ENCODE data around the gene POU2AF1. TPM values are rescaled to one million over a fixed set of nuclear protein-coding genes. Genes with fewer than 3 reads are reported as not detected.

POU2AF1 gene
- total RNA-seq, 2 donors from 2014 or later: 1.6 to 10.5 TPM

- H3K36me3 Mint-ChIP-seq (ENCODE audit: low read depth): no peaks in the 10 kb centered on the region
- H3K4me1 Mint-ChIP-seq: peaks cover 3% of the 10 kb centered on the region
- no peak for ATAC-seq
- no peak overlapping the region for H3K27ac Mint-ChIP-seq
- DNase-seq: no peak
- H3K9me3 ChIP-seq (ENCODE audit: control insufficient read depth, low read length, poor library complexity, severe bottlenecking): no peaks in the 10 kb centered on the region
- peaks cover 28% of the 10 kb centered on the region for H3K27me3 Mint-ChIP-seq
- no peak overlapping the region for H3K4me3 Mint-ChIP-seq
Observed at GRCh38 chr11:111319296-111319695, 59.8 kb downstream of the POU2AF1 start.

GRCh38 chr11:111312076-111312475 lies 67.0 kb downstream of the POU2AF1 start:
- ATAC-seq (no peak), DNase-seq (no peak)
- Mint-ChIP-seq H3K27me3 (peaks cover 49% of the 10 kb centered on the region), H3K27ac (no peak overlapping the region), H3K4me3 (no peak overlapping the region), H3K36me3 (ENCODE audit: low read depth) (peaks cover 4% of the 10 kb centered on the region), H3K4me1 (no peaks in the 10 kb centered on the region)
- no peaks in the 10 kb centered on the region for H3K9me3 ChIP-seq (ENCODE audit: control insufficient read depth, low read length, poor library complexity, severe bottlenecking)

GRCh38 chr11:111310723-111311122 lies 68.4 kb downstream of the POU2AF1 start:
- no peak overlapping the region for H3K4me3 Mint-ChIP-seq
- ATAC-seq (no peak), DNase-seq (no peak)
- no peaks in the 10 kb centered on the region for H3K4me1 Mint-ChIP-seq
- no peaks in the 10 kb centered on the region for H3K9me3 ChIP-seq (ENCODE audit: control insufficient read depth, low read length, poor library complexity, severe bottlenecking)
- no peak overlapping the region for H3K27ac Mint-ChIP-seq
- H3K27me3 Mint-ChIP-seq: peaks cover 63% of the 10 kb centered on the region
- H3K36me3 Mint-ChIP-seq (ENCODE audit: low read depth): peaks cover 4% of the 10 kb centered on the region

GRCh38 chr11:111310088-111310487 lies 69.0 kb downstream of the POU2AF1 start:
- H3K36me3 Mint-ChIP-seq (ENCODE audit: low read depth): peaks cover 4% of the 10 kb centered on the region
- H3K27me3 Mint-ChIP-seq: peaks cover 69% of the 10 kb centered on the region
- no peaks in the 10 kb centered on the region for H3K9me3 ChIP-seq (ENCODE audit: control insufficient read depth, low read length, poor library complexity, severe bottlenecking)
- H3K4me1 Mint-ChIP-seq: no peaks in the 10 kb centered on the region
- no peak overlapping the region for H3K27ac Mint-ChIP-seq
- H3K4me3 Mint-ChIP-seq: no peak overlapping the region
- ATAC-seq: no peak
- no peak for DNase-seq

- H3K9me3 ChIP-seq (ENCODE audit: control insufficient read depth, low read length, poor library complexity, severe bottlenecking): no peaks in the 10 kb centered on the region
- Mint-ChIP-seq H3K27me3 (peaks cover 74% of the 10 kb centered on the region), H3K4me1 (no peaks in the 10 kb centered on the region), H3K4me3 (no peak overlapping the region), H3K36me3 (ENCODE audit: low read depth) (peaks cover 4% of the 10 kb centered on the region), H3K27ac (no peak overlapping the region)
- DNase-seq: no peak
- no peak for ATAC-seq
Observed at GRCh38 chr11:111309215-111309915, 69.7 kb downstream of the POU2AF1 start.

- ATAC-seq (no peak), DNase-seq (no peak)
- no peak overlapping the region for H3K27ac Mint-ChIP-seq
- H3K4me1 Mint-ChIP-seq: no peaks in the 10 kb centered on the region
- H3K27me3 Mint-ChIP-seq: peaks cover 73% of the 10 kb centered on the region
- peaks cover 4% of the 10 kb centered on the region for H3K36me3 Mint-ChIP-seq (ENCODE audit: low read depth)
- no peak overlapping the region for H3K4me3 Mint-ChIP-seq
- H3K9me3 ChIP-seq (ENCODE audit: control insufficient read depth, low read length, poor library complexity, severe bottlenecking): no peaks in the 10 kb centered on the region
Observed at GRCh38 chr11:111308140-111308539, 70.9 kb downstream of the POU2AF1 start.

- H3K9me3 ChIP-seq (ENCODE audit: control insufficient read depth, low read length, poor library complexity, severe bottlenecking): no peaks in the 10 kb centered on the region
- peaks cover 73% of the 10 kb centered on the region for H3K27me3 Mint-ChIP-seq
- no peak overlapping the region for H3K4me3 Mint-ChIP-seq
- H3K27ac Mint-ChIP-seq: no peak overlapping the region
- DNase-seq (no peak), ATAC-seq (no peak)
- no peaks in the 10 kb centered on the region for H3K4me1 Mint-ChIP-seq
- no peaks in the 10 kb centered on the region for H3K36me3 Mint-ChIP-seq (ENCODE audit: low read depth)
Observed at GRCh38 chr11:111307472-111308108, 71.5 kb downstream of the POU2AF1 start.

- ATAC-seq (no peak), DNase-seq (no peak)
- no peak overlapping the region for H3K27ac Mint-ChIP-seq
- no peaks in the 10 kb centered on the region for H3K36me3 Mint-ChIP-seq (ENCODE audit: low read depth)
- no peaks in the 10 kb centered on the region for H3K9me3 ChIP-seq (ENCODE audit: control insufficient read depth, low read length, poor library complexity, severe bottlenecking)
- H3K4me3 Mint-ChIP-seq: no peak overlapping the region
- peaks cover 66% of the 10 kb centered on the region for H3K27me3 Mint-ChIP-seq
- H3K4me1 Mint-ChIP-seq: no peaks in the 10 kb centered on the region
Observed at GRCh38 chr11:111306321-111306720, 72.8 kb downstream of the POU2AF1 start.

GRCh38 chr11:111305876-111306275 lies 73.2 kb downstream of the POU2AF1 start:
- ATAC-seq (no peak), DNase-seq (no peak)
- no peaks in the 10 kb centered on the region for H3K36me3 Mint-ChIP-seq (ENCODE audit: low read depth)
- H3K9me3 ChIP-seq (ENCODE audit: control insufficient read depth, low read length, poor library complexity, severe bottlenecking): no peaks in the 10 kb centered on the region
- H3K27me3 Mint-ChIP-seq: peaks cover 66% of the 10 kb centered on the region
- H3K4me1 Mint-ChIP-seq: no peaks in the 10 kb centered on the region
- no peak overlapping the region for H3K4me3 Mint-ChIP-seq
- no peak overlapping the region for H3K27ac Mint-ChIP-seq

GRCh38 chr11:111305162-111305802 lies 73.8 kb downstream of the POU2AF1 start:
- no peak overlapping the region for H3K27ac Mint-ChIP-seq

GRCh38 chr11:111303461-111303860 lies 75.6 kb downstream of the POU2AF1 start:
- no peaks in the 10 kb centered on the region for H3K4me1 Mint-ChIP-seq
- peaks cover 61% of the 10 kb centered on the region for H3K27me3 Mint-ChIP-seq
- ATAC-seq: no peak
- H3K36me3 Mint-ChIP-seq (ENCODE audit: low read depth): no peaks in the 10 kb centered on the region
- no peak for DNase-seq
- no peak overlapping the region for H3K4me3 Mint-ChIP-seq
- no peaks in the 10 kb centered on the region for H3K9me3 ChIP-seq (ENCODE audit: control insufficient read depth, low read length, poor library complexity, severe bottlenecking)
- H3K27ac Mint-ChIP-seq: no peak overlapping the region

More at GRCh38 chr11:111305162-111305802, 73.8 kb downstream of the POU2AF1 start:
- no peak overlapping the region for H3K4me3 Mint-ChIP-seq
- no peak for ATAC-seq
- peaks cover 66% of the 10 kb centered on the region for H3K27me3 Mint-ChIP-seq
- no peak for DNase-seq
- H3K4me1 Mint-ChIP-seq: no peaks in the 10 kb centered on the region
- no peaks in the 10 kb centered on the region for H3K36me3 Mint-ChIP-seq (ENCODE audit: low read depth)
- no peaks in the 10 kb centered on the region for H3K9me3 ChIP-seq (ENCODE audit: control insufficient read depth, low read length, poor library complexity, severe bottlenecking)

- H3K27me3 Mint-ChIP-seq: peaks cover 57% of the 10 kb centered on the region
Observed at GRCh38 chr11:111302298-111302697, 76.8 kb downstream of the POU2AF1 start.

More at GRCh38 chr11:111302298-111302697, 76.8 kb downstream of the POU2AF1 start:
- H3K27ac Mint-ChIP-seq: no peak overlapping the region
- H3K4me1 Mint-ChIP-seq: no peaks in the 10 kb centered on the region
- DNase-seq: no peak
- no peaks in the 10 kb centered on the region for H3K9me3 ChIP-seq (ENCODE audit: control insufficient read depth, low read length, poor library complexity, severe bottlenecking)
- no peak overlapping the region for H3K4me3 Mint-ChIP-seq
- H3K36me3 Mint-ChIP-seq (ENCODE audit: low read depth): no peaks in the 10 kb centered on the region
- ATAC-seq: no peak

All from T-helper 17 cell (primary cell).